B cell (primary cell): ENCODE measurements around the gene GPC3.

Experiments used
- CTCF ChIP-seq: fragments of 200-600 bp; IDR thresholded peaks from one replicate; pipeline ENCODE4 v1.8.0; 2022; ENCODE audit warnings: antibody characterized with exemption, mild to moderate bottlenecking
- EZH2 ChIP-seq: IDR thresholded peaks from 2 replicates; pipeline ENCODE4 v1.6.1; 2012; ENCODE audit warnings: borderline replicate concordance, low read depth, mild to moderate bottlenecking, moderate library complexity, low read length; ENCODE audit not compliant: insufficient read depth, poor library complexity, severe bottlenecking

GRCh38 chrX:133983256-133983973, 2.0 kb downstream of the GPC3 start:
- TF ChIP-seq CTCF, result no peak
- TF ChIP-seq EZH2, result no peak
